HG03460 (cell line): ENCODE measurements around the gene RAB31.

Experiments used
- ATAC-seq: cut with Tn5 transposase; IDR thresholded peaks from one replicate; pipeline ENCODE4 v1.9.1; 2021; ENCODE audit not compliant: unreplicated experiment

Gene RAB31

DNA sequence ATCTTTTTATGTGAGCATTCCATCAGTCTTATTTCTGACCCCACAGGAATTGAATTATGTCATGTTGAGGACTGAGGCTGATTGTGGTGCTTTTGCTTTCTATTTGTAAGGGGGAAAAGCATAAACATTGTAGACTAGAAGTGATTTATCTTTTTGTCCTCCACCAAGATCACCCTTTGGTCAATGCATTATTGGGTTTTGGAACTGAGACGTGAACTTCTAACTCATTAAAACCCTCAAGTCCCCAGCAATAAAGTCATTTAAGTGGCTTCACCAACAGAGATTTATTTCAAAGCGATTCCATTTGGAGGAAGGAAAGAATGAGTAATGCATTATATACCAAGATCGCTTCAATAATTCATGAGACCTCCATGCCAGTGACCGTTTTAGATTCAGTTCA, 102.2 kb downstream of the RAB31 start:
- no peak for ATAC-seq

DNA sequence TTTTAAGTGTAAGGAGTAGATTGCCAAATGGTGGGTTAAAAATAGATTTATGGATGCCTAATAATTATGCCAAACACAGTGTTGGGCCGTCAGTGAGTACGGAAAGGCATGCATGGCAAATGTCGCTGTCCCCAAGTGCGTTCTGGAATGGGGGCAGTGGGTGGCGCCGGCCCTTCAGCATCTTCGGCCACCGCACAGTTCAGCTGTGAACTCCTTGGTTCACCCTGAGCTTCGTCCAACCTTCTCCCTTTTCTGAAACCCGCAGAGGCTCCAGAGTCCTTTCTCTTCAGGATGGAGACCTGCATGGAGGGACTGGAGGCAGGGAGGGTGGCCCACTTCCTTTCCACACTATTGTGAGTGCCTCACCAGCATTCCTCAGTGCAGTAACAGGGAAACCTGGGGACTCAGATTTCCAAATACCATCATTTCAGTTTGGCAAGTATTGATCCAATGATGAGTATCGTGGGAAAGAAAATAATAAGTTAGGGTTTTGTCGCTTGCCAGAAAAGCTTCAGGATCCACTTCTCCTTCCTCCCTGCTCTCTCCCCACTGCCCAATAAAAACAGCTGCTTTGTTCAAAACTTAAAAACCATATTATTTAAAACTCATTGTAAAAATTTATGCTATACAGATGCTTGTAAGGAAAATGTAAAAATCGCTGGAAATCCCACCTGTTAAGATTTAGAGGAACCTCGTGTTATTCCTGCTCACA, 103.0 kb downstream of the RAB31 start:
- no peak for ATAC-seq

DNA sequence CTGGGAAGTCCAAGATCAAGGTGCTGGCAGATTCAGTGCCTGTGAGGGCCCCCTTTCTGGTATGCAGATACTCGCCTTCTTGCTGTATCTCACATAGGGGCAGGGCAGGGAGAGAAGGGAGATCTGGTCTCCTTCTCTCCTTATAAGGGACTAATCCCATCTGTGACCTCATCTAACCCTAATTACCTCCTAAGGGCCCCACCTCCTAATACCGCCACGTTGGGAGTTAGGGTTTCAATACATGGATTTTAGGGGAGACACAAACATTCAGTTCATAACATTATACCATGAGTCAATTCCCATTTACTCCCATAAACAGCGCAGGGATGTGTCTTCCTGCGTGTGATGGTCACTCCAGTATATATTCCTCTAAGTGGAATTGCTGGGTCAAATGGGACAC, 103.9 kb downstream of the RAB31 start:
- no peak for ATAC-seq

GRCh38 chr18:9814431-9814830, 106.3 kb downstream of the RAB31 start:
- ATAC-seq: no peak

- ATAC-seq: no peak
Measured at GRCh38 chr18:9817286-9817685, 109.2 kb downstream of the RAB31 start.

GRCh38 chr18:9817725-9818422, 109.8 kb downstream of the RAB31 start:
- ATAC-seq: no peak

GRCh38 chr18:9818423-9818734, 110.3 kb downstream of the RAB31 start:
- ATAC-seq: no peak

DNA sequence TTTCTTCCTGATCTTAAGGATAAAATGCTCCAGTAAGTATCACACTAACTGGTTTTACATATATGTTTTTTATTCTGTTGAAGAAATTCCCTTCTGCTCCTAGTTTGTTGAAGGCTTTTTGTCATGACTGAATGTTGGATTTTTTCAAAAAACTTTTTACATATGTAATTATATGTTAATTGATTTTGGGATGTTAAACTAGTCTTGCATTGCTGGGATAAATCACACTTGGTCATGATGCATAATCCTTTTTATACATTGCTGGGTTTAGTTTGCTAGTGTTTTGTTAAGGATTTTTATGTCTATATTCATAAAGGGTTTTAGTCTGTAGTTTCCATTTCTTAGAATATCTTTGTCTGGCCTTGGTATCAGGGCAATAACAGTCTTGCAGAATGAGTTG, 112.0 kb downstream of the RAB31 start:
- no peak for ATAC-seq

- ATAC-seq: no peak
Measured at GRCh38 chr18:9820719-9821118, 112.6 kb downstream of the RAB31 start.

- no peak for ATAC-seq
Measured at GRCh38 chr18:9822587-9823185, 114.6 kb downstream of the RAB31 start.

DNA sequence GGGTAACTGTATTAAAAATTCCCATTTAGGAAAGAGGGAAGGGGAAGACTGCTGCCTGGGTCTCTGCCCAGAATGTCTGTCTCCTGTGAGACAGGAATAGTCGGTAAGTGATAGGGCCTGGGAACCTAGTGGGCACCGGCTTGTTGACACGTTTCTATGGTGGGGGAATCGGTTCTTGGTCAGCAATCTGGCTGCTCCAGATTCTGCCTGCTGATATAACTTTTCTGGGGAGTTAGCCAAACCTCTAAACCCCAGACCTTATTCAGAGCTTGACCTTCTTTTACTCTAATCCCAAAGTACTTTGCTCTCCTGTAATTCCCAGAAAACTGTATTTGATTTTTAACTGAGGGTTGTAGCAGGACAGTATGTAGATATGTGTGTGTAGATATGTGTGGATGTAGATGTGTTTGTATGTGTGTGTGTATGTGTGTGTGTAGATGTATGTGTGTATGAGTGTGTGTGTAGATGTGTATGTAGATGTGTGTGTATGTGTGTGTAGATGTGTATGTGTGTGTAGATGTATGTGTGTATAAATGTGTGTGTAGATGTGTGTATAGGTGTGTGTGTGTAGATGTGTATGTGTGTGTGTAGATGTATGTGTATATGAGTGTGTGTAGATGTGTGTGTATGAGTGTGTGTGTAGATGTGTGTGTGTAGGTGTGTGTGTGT, 115.8 kb downstream of the RAB31 start:
- no peak for ATAC-seq

DNA sequence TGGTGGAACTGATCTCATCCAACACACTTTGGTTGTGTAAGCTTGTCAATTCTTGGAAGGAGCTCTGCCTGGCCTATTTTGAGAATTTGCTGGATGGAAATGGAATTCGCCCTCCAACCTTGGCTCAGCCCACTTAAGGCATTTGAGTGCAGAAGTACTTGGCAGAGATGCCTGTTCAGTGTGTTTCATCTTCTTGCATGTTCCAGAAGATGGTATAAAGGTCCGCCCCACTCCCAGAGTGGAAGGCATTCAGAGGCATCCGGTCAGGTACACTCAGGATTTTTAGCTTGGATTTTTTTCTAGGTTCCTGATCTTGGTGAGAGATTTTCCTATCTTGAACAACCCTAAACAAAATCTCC, 116.4 kb downstream of the RAB31 start:
- no peak for ATAC-seq

DNA sequence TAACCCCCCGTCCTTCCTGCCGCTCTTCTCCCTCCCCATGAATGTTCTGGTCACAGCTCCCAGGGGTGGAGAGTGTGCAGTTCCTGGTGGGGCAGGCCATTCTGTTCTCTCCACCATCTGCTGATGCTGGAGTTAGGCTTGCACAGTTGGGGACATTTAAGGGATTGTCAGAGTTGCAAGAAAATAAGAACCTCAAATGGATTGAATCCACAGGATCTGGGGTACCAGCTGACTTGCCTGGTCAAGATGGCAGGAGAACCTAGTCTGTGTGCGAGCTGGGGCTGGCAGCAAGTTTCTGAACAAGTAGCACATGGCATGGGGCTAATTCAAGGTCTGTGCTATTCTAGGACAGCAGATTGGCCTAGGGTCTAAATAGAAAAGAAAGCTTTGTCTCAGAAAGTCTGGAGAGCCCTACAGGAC, 116.9 kb downstream of the RAB31 start:
- no peak for ATAC-seq

- no peak for ATAC-seq
Measured at GRCh38 chr18:9825571-9826073, 117.5 kb downstream of the RAB31 start.

- ATAC-seq: no peak
Measured at GRCh38 chr18:9826685-9827084, 118.6 kb downstream of the RAB31 start.

GRCh38 chr18:9827211-9827792, 119.2 kb downstream of the RAB31 start:
- ATAC-seq: no peak

DNA sequence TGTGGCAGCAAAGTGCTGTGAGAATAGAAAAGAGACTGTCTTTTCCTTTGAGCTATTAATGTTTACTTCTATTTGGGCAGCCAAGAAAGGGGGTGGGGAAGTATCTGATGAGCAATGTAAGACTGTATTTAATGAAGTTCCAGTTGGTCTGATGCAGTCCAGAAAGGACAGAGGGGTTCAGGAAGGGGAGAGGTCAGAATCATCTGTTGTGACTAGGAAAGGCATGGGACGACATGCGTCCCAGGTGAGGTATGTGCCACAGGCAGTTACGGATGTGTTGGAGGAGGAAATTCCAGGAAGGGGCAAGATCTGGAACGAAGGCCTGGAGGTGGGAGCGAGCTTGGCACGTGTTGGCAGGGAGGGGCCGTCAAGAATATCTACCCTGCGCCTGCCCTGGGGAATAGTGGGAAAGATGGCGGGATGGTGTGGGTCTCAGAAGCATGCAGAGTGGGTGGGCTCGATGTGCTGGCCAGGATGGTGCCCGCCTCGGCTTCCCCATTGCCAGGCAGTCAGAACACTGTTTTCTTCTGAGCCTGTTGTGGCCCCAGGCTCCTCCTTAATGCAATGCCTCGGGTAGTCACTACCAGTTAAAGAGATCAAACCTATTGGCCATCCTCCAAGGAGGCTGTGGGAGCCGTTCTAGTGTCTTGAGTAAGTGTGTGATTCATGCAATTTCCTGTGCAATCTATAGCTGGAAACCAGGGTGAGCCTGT, 119.8 kb downstream of the RAB31 start:
- ATAC-seq: no peak

DNA sequence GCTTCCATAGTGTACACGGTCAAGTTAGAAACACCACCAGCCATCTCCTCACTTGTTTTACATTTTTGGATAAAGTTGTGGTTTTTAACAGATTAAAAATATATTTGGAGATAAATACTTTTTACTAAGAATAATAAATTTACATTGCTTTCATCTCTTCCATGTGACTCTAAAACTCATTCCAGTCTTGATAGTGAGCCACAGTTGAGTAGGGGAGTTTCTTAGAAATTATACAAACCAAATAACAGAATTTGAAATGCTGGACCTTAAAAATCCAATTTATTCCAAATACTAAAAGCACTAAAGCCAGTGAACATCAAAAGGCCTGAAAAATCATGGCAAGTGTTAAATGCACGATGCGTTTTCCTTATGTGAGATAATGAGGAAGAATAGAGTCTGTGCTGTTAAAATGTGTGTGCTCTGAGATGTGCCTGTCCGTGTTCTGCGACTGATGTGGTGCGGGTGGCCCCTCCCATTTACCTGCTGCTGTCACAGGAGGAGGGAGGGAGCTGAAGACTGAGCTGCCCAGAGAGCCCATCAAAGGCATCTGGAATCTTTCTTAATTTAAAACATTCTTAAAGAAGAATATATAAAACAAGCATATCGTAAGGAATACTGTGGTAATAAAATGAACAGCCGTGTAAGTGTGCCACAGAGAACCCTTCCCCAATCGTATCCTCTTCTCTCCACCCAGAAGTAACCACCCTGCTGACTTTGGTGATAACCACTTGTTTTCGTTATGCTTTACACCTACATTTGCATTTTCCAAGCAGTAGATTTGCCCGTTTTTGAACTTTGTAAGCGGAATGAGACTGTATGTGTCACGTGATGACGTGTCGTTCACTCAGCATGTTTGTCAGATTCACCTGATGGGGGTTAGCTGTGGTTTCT, 120.7 kb downstream of the RAB31 start:
- no peak for ATAC-seq

DNA sequence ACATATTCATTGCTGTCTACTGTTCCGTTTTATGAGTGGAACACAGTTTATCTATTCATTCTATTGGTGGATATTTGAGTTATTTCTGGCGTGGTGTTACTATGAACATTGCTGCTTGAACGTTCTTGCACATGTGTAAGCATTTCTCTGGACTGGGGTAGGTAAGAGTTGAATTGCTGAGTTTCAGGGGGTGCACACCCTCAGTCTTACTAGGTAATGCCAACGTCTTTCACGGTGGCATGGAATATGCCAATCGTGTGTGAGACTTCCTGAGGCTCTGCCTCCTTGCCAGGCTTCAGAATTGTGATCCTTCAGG, 121.3 kb downstream of the RAB31 start:
- ATAC-seq: no peak
